ENCODE data around the gene RALGAPA2. TPM values are rescaled to one million over a fixed set of nuclear protein-coding genes. Genes with fewer than 3 reads are reported as not detected.

Gene RALGAPA2
- total RNA-seq, 3 donors from 2014 or later, result 34.6 to 74.1 (median 46.0) TPM

- intact Hi-C loops (cut with DNase I; ENCODE audit: low total_unique reads), result no loop called here
- no peak for TF ChIP-seq POLR2AphosphoS5 (IDR thresholded peaks at IDR 0.05)
- TF ChIP-seq, protein P1, sequence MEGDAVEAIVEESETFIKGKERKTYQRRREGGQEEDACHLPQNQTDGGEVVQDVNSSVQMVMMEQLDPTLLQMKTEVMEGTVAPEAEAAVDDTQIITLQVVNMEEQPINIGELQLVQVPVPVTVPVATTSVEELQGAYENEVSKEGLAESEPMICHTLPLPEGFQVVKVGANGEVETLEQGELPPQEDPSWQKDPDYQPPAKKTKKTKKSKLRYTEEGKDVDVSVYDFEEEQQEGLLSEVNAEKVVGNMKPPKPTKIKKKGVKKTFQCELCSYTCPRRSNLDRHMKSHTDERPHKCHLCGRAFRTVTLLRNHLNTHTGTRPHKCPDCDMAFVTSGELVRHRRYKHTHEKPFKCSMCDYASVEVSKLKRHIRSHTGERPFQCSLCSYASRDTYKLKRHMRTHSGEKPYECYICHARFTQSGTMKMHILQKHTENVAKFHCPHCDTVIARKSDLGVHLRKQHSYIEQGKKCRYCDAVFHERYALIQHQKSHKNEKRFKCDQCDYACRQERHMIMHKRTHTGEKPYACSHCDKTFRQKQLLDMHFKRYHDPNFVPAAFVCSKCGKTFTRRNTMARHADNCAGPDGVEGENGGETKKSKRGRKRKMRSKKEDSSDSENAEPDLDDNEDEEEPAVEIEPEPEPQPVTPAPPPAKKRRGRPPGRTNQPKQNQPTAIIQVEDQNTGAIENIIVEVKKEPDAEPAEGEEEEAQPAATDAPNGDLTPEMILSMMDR (IDR thresholded peaks at IDR 0.05), result no peak
- TF ChIP-seq POLR2A (IDR thresholded peaks at IDR 0.05), result no peak
- Histone ChIP-seq H3K27ac (no peak overlapping the region), H3K9me3 (no peaks in the 10 kb centered on the region), H3K36me3 (no peaks in the 10 kb centered on the region), H3K4me1 (no peaks in the 10 kb centered on the region), H3K4me3 (no peak overlapping the region), H3K27me3 (no peaks in the 10 kb centered on the region)
- DNase-seq (ENCODE audit: low spot score in 2 of 2), result no peak
These were observed 284.4 kb downstream of the RALGAPA2 start for GRCh38 chr20:20428067-20428466.

- Histone ChIP-seq H3K4me3 (no peak overlapping the region), H3K4me1 (no peaks in the 10 kb centered on the region), H3K36me3 (no peaks in the 10 kb centered on the region), H3K27me3 (no peaks in the 10 kb centered on the region), H3K9me3 (no peaks in the 10 kb centered on the region), H3K27ac (no peak overlapping the region)
- DNase-seq (ENCODE audit: low spot score in 2 of 2), result no peak
- TF ChIP-seq POLR2AphosphoS5 (IDR thresholded peaks at IDR 0.05) (no peak), POLR2A (IDR thresholded peaks at IDR 0.05) (no peak)
- TF ChIP-seq, protein P1 (IDR thresholded peaks at IDR 0.05), result no peak
- intact Hi-C loops (cut with DNase I; ENCODE audit: low total_unique reads), result no loop called here
These were observed 285.1 kb downstream of the RALGAPA2 start for GRCh38 chr20:20427227-20427864.

- H3K4me3 ChIP-seq, result no peak overlapping the region
- H3K36me3 ChIP-seq, result no peaks in the 10 kb centered on the region
- TF ChIP-seq POLR2A (IDR thresholded peaks at IDR 0.05), result no peak
- intact Hi-C loops (cut with DNase I; ENCODE audit: low total_unique reads), result no loop called here
- no peaks in the 10 kb centered on the region for H3K27me3 ChIP-seq
- no peak overlapping the region for H3K27ac ChIP-seq
- no peaks in the 10 kb centered on the region for H3K4me1 ChIP-seq
- DNase-seq (ENCODE audit: low spot score in 2 of 2), result no peak
- no peaks in the 10 kb centered on the region for H3K9me3 ChIP-seq
These were observed 285.9 kb downstream of the RALGAPA2 start for GRCh38 chr20:20426655-20426907.

- intact Hi-C loops (cut with DNase I; ENCODE audit: low total_unique reads), result no loop called here
- Histone ChIP-seq H3K4me3 (no peak overlapping the region), H3K36me3 (no peaks in the 10 kb centered on the region), H3K27me3 (no peaks in the 10 kb centered on the region), H3K9me3 (no peaks in the 10 kb centered on the region), H3K4me1 (no peaks in the 10 kb centered on the region), H3K27ac (no peak overlapping the region)
- no peak for DNase-seq (ENCODE audit: low spot score in 2 of 2)
- TF ChIP-seq, protein P1 (IDR thresholded peaks at IDR 0.05), result no peak
- TF ChIP-seq POLR2A (IDR thresholded peaks at IDR 0.05), result no peak
- TF ChIP-seq POLR2AphosphoS5 (IDR thresholded peaks at IDR 0.05), result no peak
These were observed 286.4 kb downstream of the RALGAPA2 start for GRCh38 chr20:20425823-20426654.

GRCh38 chr20:20423117-20423516 lies 289.3 kb downstream of the RALGAPA2 start:
- intact Hi-C loops (cut with DNase I; ENCODE audit: low total_unique reads), result no loop called here
- Histone ChIP-seq H3K4me1 (no peaks in the 10 kb centered on the region), H3K4me3 (no peak overlapping the region), H3K27me3 (no peaks in the 10 kb centered on the region), H3K27ac (no peak overlapping the region), H3K9me3 (no peaks in the 10 kb centered on the region), H3K36me3 (no peaks in the 10 kb centered on the region)
- no peak for TF ChIP-seq POLR2AphosphoS5 (IDR thresholded peaks at IDR 0.05)
- TF ChIP-seq POLR2A (IDR thresholded peaks at IDR 0.05), result no peak
- TF ChIP-seq, protein P1 (IDR thresholded peaks at IDR 0.05), result no peak
- DNase-seq (ENCODE audit: low spot score in 2 of 2), result no peak

Measured in breast epithelium (tissue), 4 donors.